Activated CD8-positive, alpha-beta memory T cell treated with anti-CD3 and anti-CD28 coated beads for 24 hours (primary cell): ENCODE results near the gene MED13L.

Experiments used
- DNase-seq: peaks from one replicate; pipeline ENCODE4 v3.0.0-alpha.2; 2020

MED13L gene

DNA sequence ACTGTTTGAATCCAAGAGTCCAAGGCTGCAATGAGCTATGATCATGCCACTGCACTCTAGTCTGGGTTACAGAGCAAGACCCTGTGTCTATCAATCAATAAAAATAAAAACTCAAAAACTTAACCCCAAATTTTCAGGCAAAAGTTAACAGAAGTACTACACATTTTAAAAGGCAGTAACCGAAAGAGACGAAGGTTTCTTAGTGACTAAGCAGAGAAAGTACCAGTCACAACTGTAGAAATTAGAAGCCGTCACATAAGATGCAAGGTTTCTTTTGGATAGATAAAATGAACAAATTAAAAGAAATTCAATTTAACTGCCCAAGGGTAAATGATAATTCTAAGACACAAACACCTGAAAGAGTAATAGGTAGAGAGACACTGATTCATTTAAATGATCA lies 103.5 kb downstream of the MED13L start:
- no peak for DNase-seq

DNA sequence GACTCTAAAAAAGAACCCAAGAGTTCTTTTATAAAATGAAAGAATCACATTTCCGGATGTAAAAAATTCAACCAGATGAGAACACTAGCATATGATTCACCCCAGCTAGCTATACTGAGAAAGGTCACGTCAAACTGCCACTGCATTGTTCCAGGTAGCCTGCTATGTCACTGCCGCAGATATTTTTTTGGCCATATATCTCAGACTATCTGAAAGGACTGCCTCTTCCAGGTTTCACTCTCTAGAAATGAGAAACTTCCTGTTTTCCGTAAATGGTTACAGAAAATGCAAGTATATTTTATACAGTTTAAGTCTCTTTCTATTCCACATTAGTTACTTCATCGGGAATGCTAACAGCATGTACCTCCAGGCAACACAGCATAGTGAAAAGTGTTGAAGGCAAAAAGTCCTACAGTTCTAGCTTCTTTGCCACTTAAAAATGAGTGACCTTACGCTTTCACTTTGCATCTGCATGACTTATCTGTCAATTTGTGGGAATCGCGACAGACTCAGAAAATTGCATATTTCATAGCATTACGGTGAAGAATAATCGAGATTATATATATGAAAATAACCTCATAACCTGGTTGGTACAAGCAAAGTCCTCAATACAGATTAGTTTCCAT lies 105.2 kb downstream of the MED13L start:
- DNase-seq, result no peak

DNA sequence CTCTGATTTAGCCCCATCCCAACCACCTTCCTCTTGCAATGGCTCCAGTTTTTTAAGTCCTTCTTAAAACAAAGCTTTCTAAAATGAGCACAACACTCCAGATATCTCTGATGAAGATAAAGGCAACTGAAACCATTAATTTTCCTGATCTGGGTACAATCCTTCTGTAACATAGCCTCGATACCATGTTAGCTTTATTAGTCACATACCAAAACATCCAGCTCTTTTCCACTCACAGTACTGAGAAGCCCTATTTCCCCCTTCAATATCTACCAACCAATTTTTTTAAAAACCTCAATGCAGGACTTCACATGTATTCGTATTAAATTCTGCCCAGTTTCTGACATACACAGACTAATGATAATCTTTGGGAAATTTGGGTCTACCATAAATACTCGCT lies 105.9 kb downstream of the MED13L start:
- no peak for DNase-seq

DNA sequence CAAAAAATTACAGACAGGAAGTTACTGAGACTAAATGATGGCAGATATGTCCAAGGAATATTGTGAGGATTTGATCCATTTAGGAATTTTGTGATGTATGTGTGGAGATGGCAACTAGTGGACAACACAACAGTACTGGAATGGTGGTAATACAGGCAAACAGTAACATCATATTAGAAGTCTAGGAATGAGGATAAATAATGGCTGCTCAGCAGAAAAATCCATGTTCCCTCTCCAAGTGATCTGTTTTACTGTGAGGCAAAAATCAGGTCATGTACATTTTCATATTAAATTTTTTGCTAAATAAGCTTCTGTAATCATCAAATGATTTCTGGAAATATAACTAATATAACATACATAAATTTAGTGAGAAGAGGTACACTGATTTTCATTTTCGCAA lies 108.4 kb downstream of the MED13L start:
- DNase-seq, result no peak

DNA sequence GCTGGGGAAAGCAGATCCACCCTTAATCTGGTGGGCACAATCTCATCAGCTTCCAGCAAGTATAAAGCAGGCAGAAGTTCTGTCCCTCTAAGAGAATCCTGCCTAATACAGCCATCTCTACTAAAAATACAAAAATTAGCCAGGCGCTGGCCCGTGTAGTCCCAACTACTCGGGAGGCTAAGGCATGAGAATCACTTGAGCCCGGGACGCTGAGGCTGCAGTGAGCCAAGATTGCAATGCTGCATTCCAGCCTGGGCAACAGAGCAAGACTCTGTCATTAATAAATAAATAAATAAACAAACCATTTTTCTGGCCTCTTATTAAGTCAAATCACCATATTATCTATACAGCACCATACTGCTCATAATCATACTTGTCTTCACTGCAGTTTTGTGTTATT lies 111.2 kb downstream of the MED13L start:
- DNase-seq, result no peak

DNA sequence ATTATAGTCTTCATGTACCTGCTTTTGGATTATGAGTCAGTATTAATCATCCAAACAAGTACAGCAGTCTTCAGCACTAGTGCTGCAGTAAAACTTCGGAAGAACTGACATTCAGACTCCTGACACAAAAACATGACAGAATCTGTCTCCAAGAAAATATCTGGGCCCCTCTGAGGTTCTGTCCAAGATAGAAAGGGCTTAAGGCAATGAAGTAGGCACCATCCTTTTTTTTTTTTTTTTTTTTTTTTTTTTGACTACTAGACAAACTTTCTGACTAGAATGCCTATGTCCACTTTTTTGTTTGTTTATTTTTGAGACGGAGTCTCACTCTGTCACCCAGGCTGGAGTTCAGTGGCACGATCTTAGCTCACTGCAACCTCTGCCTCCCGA lies 112.5 kb downstream of the MED13L start:
- DNase-seq, result no peak

DNA sequence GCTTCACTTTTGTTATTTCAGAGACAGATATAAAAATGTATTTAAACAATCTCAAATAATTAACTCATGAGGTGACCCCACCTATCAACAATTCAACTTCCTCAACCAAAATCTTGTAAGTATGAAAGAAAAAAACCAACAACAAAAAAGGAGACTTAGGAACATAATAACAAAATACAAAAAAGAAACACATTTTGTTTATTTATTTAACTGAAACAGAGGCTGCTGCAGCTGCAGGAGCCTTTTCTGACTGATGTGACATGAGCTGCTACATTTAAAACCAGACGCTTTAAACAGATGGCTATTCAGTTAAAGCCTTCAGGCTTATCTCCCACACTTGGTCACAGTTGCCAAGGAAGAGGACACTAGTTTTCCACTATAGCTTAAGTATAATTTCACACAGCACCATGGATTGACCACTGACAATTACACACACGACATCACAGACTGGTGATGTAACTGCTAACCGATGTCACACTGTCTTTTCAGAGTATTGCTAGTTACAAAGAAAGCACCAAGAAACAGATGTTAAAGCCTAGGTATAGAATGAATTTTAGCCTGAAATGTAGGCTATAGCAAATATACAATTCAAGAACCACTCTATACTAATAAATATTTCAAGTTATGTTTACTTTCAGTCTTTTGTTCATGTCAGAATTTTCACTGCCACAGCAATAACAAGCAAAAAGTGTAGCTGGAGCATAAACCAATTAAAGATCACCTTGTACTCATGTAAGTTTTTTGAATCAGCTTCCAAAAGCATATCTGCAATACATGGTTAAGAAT lies 113.0 kb downstream of the MED13L start:
- DNase-seq, result no peak

DNA sequence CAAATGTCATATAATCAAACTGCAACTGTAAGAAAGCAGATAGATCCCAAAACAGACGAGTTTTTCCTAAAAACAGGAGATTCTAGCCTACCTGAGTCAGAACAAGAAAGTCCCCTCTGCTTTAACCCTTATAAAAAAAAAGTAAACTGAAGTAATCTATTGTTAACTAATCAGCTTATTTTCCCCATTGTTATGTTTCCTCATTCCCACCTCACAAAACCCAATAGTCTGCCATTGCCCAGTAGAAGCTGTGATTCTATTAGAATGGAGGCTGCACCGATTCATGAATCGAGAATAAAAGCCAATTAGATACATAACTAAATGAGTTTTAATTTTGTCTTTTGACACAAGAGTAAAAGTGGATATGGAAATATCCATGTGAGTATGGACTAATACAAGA lies 115.4 kb downstream of the MED13L start:
- DNase-seq, result no peak

DNA sequence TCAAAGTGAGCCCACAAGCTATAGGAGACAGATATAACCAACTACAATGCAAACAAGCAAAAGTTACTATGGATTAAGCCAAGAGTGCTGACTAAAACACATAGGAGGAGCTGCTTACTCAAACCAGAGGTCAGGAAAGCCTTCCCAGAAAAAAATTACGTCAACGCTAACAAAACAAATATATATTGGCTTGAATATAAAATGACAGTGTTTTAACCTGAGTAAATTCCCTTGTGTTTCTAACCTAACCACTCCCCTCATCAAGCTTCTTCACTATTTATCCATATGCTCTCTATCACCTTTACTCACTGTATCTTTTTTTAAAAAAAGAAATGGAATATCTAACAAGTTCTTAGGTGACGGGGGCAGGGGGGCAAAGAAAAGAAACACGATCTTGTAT lies 115.9 kb downstream of the MED13L start:
- no peak for DNase-seq

DNA sequence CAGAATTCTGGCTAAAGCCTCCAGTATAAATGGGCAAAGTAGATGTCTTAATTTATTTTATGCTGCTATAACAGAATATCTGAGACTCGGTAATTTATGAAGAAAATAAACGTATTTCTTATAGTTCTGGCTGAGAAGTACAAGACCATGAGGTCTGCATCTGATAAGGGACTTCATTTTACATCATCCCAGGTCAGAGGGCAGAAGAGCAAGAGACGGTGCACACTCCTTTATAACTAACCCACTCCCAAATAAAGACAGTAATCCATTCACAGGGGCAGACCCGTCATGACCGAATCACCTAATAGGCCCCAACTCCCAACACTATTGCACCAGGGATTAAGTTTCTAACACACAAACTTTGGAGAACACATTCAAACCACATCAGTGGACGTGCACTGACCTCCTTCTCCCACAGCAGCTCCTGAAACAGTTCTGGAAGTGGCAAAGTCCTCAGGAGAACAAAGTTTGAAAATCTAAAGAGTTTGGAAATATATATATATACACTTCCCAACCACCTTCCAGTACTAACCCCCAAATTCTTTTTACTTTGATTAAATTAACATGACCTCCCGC lies 116.5 kb downstream of the MED13L start:
- DNase-seq, result no peak

DNA sequence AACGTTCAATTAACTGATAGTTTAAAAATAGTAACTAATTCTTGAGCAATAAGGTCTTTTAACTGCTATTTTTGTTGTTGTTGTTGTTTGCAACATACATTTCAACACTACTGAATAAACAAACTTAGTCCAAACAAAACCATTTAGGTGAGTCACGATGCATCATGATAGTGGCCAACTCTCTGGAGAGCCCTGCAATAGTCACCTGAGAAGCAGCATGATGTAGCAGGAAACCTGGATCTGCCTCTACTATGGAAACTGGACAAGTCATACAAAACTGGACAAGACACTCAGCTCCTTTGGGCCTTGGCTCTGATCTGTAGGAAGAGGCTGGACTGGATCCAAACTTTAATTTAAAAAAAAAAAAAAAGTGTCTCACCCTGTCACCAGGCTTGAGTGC lies 117.3 kb downstream of the MED13L start:
- no peak for DNase-seq

DNA sequence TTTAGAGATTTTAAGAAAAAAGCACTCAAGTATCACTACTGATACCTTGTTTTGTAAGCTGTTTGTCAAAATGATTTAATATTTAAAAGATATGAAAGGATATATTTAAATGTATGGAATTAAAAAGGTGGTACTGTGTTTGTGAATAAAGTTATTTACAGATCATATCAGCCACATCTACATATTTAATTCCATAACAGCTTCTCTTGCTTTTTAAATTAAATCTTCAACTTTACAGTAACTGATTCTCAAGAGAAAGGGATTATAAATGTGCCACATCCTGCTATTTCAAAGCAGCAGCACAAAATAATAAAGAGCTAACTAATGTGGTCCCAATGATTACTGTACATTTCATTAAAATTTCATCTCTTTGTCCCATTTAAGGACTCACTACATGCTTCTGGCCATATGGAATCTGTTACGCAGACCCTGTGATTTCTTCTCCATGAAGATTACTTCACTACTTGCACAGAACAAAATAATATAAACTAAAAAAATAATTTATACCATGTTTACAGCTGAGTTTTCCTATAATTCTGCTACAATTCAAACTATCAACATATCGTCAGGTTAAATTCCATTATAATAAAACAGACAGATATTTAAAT lies 117.8 kb downstream of the MED13L start:
- DNase-seq, result no peak

DNA sequence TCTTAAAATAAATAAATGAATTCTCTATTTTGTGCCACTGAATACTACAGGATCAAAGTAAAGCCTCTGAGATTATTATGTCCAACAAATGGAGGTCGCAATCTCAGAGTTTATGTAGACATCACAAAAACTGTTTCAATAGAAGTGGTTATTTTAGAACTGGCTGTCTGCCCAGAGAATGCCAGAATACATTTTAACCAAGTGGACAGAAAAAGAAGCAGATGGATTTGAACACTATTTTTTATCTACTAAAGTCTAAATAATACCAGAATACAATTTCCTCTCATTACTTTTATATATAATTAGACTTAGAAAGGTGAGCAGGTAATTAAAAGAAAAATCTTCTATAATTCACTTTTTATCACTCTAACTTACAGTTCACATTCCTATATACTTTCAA lies 118.3 kb downstream of the MED13L start:
- DNase-seq, result no peak

DNA sequence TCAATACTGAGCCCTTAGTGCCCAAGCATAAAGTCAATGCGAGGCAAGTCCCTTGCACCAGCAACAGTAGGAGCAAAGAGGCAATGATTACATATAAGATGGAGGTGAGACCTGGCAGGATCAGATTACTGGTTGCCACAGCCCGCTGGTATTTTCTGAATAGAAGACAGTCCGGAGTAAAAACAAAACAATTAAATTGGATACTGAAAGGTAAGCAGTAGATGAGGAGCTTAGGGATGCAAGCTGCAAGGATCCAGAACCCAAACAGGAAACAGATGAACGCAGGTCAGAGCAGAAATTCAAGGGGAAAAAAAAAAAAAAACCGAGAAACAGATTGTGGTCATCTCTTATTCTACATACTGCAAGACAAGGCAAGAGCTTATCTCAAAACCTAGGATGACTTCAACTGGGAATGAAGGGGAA lies 119.6 kb downstream of the MED13L start:
- no peak for DNase-seq

DNA sequence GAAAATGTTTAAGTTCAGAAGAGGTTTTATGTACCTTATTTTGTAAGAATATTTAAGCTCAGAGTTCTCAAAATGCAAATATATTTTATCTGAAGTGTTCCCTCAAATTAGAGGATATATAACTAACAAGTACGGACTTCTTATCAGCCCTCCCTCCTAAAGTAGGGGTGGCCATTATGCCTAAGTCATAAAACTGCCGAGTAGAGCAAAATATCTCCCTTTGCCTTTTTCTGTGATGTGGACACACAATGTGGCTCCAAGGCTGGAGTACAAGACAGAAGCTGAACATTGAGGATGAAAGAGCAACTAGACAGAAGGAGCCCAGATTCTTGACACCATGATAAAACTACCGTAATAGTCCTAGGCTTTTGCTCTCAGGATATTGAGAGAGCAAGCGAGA lies 120.9 kb downstream of the MED13L start:
- no peak for DNase-seq

DNA sequence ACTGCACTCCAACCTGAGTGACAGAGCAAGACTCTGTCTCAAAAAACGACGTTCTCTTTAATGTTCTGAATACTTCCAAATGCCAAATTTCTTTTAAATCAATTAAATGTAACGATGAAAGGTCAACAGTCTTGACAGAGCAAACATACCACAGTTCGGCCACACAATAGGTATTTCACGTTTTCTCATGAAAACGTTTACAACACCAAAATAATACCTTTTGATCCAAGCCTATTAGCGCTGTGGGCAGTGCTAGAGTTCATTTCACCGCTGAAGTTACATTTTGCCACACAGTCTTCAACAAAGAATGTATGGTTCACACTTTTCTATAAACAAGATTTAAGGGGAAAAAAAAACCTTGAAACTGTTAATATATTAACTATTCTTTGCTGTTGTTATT lies 122.1 kb downstream of the MED13L start:
- DNase-seq, result no peak

DNA sequence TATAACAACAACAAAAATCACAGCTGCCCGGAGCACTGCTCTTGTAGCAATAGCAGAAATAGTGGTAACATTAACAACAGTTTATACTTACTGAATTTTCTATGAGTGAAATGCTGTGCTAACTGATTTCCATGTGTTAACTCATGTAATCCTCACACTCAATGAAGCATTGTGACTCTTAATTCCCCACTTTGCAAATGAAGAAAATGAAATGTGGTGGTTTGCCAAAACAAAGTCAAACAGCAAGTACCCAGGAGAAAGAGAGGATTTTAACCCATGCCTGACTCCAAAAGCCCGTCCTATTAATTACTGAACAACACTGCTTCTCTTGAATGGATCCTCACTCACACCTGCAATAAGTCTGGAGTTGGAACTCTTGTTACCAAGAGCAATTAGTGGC lies 123.5 kb downstream of the MED13L start:
- no peak for DNase-seq

DNA sequence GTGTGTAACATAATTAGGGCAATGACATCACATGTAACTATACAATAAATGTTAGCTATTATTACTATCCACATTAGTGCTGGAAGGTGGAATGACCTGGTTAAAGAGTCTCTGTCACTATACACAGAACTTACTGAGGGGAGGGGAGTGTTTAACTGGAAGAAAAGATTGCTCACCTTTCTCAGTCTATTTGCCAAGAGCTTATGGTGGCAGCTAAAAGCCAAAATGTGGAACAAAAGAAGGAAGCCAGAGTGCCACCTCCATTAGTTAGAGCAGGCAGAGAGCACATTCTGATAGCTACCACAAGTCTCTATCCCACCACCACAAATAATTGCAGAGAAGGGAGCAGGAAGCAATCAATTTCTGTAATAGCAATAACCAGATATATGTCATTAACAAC lies 124.4 kb downstream of the MED13L start:
- no peak for DNase-seq

DNA sequence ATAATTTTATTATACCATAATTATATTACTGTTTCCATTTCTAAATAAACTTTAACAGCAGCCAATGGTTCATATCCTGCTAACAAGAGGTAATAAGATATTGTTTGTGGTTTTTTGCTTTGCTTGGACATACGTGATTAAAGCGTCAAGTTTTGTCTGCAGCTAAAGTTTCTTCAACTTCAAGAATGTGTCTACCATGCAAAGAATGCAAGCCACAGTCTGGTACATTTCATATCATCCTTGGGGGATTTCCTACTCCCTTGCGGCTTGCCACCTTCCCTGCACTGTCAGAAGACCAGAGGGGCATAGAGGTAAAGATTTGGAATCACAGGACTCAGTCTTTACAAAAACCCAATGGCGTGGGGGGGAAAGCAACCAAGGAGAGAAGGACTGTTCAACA lies 125.2 kb downstream of the MED13L start:
- no peak for DNase-seq

DNA sequence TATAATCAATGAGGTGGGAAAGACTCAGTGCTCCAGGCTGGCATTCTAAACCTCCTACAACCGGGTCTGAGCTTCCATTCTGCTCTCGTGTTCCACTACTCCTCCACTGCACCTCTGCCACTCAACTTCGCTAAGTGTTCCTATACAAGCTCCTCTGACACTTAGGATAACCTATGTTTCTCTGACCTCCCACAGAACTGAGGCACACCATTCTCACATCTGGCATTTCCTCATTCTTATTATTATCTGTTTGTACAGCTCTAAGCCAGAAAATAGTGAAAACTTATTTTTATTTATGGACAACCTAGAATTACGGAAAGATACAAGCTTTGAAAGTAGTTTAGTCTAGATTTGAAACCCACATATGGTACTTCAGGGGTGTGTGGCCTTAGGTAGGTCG lies 127.0 kb downstream of the MED13L start:
- DNase-seq, result no peak

DNA sequence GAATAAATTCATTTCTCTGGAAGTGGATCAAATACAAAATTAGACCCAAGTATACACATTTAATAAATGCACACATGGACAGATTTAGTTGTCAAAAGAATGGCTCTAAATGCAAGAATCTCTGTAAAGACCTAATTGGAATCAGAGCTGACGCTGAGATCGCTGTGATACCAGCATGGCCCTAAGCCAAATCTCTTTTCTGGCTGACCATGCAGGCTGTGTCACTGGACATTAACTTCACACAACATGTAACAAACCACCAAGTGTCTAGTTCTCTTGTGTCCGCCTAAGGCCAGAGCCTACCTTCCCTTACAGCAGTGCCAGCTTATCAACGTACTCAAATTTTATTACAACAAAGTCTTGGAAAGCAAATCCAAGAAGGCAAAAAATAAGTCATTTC lies 127.5 kb downstream of the MED13L start:
- DNase-seq, result no peak

DNA sequence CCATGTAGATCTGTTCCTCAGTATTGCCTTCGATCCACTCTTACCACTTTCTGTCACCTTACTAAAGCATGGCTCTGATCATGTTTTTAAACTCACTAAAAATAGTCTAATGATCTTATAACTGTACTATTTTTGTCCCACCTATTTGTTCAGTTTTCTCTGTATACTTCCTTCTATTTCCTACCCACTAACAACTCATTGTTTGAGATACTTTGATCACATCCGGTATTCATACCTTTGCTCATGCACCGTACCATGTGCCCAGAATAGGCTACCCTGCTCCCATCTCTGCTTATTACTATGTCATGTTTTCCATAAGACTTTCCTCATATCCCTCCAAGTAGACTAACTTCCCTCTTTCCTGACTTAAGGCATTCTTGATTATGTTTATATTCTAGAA lies 128.6 kb downstream of the MED13L start:
- no peak for DNase-seq

DNA sequence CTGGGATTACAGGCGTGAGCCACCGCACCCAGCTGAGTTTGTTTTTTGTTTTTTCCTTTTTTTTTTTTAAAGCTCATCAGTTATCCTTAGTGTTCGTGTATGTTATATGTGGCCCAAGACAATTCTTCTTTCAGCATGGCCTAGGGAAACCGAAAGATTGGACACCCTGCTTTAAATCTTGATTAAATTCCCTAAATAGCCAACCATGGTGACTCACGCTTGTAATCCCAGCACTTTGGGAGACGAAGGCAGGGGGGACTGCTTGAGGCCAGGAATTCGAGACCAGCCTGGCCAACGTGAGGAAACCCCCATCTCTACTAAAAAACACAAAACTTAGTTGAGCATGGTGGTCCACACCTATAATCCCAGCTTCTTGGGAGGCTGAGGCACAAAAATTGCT lies 131.1 kb downstream of the MED13L start:
- DNase-seq, result no peak

DNA sequence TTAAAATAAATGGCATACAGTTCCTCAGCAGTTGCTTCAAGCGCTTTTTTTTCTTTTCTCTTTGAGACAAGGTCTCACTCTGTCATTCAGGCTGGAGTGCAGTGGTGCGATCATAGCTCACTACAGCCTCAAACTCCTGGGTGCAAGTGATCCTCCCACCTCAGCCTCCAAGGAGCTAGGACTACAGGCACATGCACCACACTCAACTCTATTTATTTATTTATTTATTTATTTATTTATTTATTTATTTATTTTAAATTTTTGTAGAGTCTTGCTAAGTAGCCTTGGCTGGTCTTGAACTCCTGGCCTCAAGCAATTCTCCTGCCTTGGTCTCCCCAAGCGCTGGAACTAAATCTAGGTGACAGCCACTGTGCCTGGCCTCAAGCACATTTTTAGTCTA lies 132.0 kb downstream of the MED13L start:
- no peak for DNase-seq
